GM19099 (cell line): Measurements from ENCODE around the gene SNAP91.

Experiments
- POLR2A ChIP-seq: IDR thresholded peaks from 3 replicates; pipeline ENCODE4 v1.6.1; 2011; ENCODE audit warnings: low read depth; ENCODE audit not compliant: insufficient read length; ENCODE audit errors: extremely low read depth

The SNAP91 gene

GRCh38 chr6:83696674-83697073 lies 12.2 kb downstream of the SNAP91 start:
- no peak for TF ChIP-seq POLR2A

DNA sequence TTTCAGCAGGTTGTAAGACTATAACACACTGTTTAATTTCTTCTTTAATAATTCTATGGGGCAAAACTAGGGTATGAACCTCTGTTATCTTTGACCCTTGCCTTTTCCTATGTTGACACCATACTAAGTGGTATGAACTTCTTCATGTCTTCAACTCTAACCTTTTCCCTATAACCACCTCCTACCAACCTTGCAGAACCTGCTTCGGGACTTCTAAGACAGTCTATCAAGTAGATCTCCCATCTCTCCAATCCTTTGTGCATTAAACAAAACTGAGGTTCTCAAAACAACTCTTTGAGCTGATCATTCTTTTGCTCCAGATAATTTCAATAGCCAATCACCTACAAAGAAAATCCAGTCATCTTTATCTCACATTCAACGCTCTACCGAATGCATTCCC lies 23.4 kb downstream of the SNAP91 start:
- no peak for TF ChIP-seq POLR2A

- no peak for TF ChIP-seq POLR2A
Observed at GRCh38 chr6:83677791-83678190, 31.1 kb downstream of the SNAP91 start.

- TF ChIP-seq POLR2A: no peak
Observed at GRCh38 chr6:83637953-83638352, 70.9 kb downstream of the SNAP91 start.

DNA sequence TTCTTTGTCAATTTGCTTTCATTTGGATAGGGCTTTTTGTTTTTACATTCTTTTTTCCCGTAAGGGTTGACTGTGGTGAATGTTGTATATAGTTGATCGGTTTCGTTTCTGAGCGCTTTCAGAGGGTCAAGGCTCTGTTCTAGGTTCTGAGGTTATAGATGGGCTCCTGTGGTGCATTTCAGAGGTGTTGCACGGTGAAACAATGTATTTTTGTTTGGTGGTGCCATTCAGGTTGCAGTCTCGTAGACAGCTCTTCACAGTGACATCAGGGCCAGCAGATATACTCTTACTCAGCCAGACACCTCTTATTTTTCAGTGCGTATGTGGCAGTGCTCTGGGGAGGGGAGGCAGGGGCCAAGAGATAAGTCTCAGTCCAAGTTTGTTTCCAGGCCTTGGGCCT lies 72.1 kb downstream of the SNAP91 start:
- TF ChIP-seq POLR2A: no peak

DNA sequence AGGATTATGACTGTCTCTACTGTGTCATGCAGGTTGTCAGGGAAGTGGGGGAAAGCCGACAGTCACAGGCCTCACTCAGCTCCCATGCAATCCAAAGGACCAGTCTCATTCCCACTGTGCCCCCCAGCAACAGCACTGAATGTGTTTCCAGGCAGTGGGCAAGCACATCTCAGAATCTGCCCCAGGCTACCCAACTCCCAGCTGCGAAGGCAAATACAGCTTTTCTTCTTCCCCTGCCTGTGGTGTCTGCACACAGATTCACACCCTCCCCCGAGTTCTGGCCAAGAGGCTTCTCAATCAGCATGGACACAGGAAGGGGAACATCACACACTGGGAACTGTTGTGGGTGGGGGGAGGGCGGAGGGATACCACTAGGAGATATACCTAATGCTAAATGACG lies 75.3 kb downstream of the SNAP91 start:
- TF ChIP-seq POLR2A: no peak

DNA sequence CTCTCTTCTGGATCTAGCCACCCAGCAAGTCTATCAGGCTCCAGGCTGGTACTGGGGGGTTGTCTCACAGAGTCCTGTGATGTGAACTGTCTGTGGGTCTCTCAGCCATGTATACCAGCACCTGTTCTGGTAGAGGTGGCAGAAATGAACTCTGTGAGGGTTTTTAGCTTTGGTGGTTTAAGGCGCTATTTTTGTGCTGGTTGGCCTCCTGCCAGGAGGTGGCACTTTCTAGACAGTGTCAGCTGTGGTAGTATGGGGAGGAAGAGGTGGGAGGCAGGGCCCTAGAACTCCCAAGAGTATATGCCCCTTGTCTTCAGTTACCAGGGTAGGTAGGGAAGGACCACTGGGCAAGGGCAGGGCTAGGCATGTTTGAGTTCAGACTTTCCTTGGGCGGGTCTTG lies 75.8 kb downstream of the SNAP91 start:
- TF ChIP-seq POLR2A: no peak

- TF ChIP-seq POLR2A: no peak
Observed at GRCh38 chr6:83615025-83615999, 93.6 kb downstream of the SNAP91 start.

GRCh38 chr6:83613378-83613777 lies 95.5 kb downstream of the SNAP91 start:
- TF ChIP-seq POLR2A: no peak

DNA sequence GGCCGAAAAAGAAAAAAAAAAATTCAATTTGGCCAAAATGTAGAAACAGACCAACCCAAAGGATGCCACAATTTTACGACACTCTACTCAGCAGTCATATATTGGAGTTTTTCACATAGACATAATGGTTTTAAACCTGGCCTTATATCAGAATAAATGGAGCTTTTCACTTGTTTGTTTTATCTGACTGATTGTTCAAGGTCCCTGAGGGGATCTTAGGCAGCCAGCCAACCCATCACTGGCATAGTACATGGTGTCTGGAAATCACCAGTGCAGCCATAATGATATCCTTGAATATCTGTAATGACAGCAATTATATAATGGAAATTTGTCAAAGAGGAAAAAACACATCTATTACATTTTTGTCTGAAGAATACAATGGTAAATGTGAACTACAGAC lies 99.7 kb downstream of the SNAP91 start:
- no peak for TF ChIP-seq POLR2A

GRCh38 chr6:83605517-83605916 lies 103.4 kb downstream of the SNAP91 start:
- TF ChIP-seq POLR2A: no peak

GRCh38 chr6:83603551-83603950 lies 105.3 kb downstream of the SNAP91 start:
- no peak for TF ChIP-seq POLR2A

- TF ChIP-seq POLR2A: no peak
Observed at GRCh38 chr6:83601119-83601518, 107.8 kb downstream of the SNAP91 start.

GRCh38 chr6:83600459-83600858 lies 108.4 kb downstream of the SNAP91 start:
- no peak for TF ChIP-seq POLR2A

- TF ChIP-seq POLR2A: no peak
Observed at GRCh38 chr6:83597511-83597910, 111.4 kb downstream of the SNAP91 start.

DNA sequence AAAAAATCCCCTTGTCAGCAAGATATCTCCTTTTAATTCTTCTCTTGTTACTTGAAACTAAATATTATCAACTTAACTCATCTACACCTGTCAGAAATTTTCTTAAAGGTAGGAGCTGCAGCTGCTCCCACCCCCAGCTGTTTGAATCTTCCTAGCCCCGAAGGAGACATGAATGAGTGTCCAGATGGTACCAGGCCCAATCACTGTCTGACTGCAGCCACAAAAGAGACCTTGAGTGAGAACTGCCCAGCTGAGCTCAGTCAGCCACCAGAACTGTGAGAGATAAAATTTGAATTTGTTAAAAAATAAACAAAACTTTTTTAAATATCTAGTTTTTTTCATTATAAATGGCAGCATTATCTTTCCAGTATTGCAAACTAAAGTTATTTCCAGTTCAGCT lies 111.8 kb downstream of the SNAP91 start:
- TF ChIP-seq POLR2A: no peak

DNA sequence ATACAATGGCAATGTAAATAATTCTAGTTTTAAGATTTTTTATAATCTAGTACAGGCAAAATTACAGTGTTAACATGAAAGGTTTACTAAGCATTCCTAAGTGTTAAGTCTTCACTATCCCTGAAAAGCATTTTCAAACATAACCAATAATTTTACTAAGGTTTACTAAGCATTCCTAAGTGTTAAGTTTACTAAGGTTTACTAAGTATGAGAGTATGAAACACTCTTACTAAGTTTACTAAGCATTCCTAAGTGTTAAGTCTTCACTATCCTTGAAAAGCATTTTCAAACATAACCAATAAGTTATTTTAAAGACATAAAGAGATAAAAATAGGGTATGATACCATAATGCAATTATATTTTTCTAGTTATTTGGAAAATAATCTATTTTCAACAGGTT lies 114.0 kb downstream of the SNAP91 start:
- TF ChIP-seq POLR2A: no peak

- TF ChIP-seq POLR2A: no peak
Observed at GRCh38 chr6:83593395-83593785, 115.5 kb downstream of the SNAP91 start.
